Kidney tubule cell (primary cell): ENCODE results near the gene ABHD4.
"Not testable (repeated sequence)": the region's sequence is repeated elsewhere in the genome, so short reads cannot be mapped to it uniquely, and the experiment has no call there.

Experiments
- DNase-seq: peaks from one replicate; pipeline ENCODE4 v3.0.0-alpha.2; 2018; ENCODE audit warnings: low spot score

Gene ABHD4, protein sequence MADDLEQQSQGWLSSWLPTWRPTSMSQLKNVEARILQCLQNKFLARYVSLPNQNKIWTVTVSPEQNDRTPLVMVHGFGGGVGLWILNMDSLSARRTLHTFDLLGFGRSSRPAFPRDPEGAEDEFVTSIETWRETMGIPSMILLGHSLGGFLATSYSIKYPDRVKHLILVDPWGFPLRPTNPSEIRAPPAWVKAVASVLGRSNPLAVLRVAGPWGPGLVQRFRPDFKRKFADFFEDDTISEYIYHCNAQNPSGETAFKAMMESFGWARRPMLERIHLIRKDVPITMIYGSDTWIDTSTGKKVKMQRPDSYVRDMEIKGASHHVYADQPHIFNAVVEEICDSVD

DNA sequence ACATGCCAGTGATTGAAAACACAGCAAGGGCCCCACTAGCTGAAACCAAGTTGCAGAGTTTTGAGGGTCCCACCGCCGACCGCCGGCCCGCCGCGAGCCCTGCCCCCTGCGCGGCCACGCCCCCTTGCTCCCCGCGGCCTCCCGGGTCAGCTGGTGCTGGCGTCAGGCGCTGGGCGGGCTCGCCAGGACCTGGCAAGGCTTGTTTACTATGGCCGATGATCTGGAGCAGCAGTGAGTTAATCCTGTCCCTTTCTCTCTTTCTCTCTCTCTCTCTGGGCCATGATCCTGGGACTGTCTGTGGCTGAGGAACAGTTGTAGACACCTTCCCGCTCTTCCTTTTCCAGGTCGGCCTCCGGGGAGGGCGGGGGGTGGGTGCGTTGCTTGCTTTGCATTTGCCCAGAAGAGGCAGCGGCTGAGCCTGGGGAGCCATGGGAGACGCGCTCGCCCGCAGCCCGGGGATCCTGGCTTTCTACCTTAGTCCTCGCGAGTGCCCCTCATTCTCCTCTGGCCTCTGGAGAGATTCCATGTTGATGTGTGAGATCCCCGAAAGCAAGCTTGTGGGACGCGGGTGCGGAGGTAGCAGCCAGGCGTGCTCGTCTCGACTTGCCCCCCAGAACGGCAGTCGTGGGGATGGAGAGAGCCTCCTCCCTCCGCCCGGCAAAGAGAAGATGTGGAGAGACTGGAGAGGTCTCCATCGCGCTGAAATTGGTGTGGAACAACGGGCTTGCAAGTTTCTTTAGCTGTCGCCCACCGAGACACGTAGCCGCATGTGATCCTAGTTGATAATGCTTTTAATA, at the start of gene ABHD4:
Gene ABHD4 (plus strand): TSS at position 202 of the 797 bp plus-strand sequence. CDS start 7 bp downstream, at position 209.
- peak; percentile 59 for DNase-seq

DNA sequence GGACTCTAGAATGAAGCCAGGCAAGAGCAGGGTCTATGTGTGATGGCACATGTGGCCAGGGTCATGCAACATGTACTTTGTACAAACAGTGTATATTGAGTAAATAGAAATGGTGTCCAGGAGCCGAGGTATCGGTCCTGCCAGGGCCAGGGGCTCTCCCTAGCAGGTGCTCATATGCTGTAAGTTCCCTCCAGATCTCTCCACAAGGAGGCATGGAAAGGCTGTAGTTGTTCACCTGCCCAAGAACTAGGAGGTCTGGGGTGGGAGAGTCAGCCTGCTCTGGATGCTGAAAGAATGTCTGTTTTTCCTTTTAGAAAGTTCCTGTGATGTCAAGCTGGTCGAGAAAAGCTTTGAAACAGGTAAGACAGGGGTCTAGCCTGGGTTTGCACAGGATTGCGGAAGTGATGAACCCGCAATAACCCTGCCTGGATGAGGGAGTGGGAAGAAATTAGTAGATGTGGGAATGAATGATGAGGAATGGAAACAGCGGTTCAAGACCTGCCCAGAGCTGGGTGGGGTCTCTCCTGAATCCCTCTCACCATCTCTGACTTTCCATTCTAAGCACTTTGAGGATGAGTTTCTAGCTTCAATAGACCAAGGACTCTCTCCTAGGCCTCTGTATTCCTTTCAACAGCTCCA, 48.7 kb upstream of the ABHD4 start:
- no peak for DNase-seq

DNA sequence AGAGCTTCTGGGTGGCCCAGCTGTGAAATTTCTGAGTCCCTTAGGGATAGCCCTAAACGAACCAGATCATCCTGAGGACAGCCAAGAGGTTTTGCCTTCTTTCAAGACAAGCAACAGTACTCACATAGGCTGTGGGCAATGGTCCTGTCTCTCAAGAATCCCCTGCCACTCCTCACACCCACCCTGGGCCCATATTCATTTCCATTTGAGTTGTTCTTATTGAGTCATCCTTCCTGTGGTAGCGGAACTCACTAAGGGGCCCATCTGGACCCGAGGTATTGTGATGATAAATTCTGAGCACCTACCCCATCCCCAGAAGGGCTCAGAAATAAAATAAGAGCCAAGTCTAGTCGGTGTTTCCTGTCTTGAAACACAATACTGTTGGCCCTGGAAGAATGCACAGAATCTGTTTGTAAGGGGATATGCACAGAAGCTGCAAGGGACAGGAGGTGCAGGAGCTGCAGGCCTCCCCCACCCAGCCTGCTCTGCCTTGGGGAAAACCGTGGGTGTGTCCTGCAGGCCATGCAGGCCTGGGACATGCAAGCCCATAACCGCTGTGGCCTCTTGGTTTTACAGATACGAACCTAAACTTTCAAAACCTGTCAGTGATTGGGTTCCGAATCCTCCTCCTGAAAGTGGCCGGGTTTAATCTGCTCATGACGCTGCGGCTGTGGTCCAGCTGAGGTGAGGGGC, 48.0 kb upstream of the ABHD4 start:
- no peak for DNase-seq

DNA sequence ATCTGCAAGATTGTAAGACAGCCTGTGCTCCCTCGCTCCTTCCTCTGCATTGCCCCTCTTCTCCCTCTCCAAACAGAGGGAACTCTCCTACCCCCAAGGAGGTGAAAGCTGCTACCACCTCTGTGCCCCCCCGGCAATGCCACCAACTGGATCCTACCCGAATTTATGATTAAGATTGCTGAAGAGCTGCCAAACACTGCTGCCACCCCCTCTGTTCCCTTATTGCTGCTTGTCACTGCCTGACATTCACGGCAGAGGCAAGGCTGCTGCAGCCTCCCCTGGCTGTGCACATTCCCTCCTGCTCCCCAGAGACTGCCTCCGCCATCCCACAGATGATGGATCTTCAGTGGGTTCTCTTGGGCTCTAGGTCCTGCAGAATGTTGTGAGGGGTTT, 46.5 kb upstream of the ABHD4 start:
- DNase-seq, result no peak

DNA sequence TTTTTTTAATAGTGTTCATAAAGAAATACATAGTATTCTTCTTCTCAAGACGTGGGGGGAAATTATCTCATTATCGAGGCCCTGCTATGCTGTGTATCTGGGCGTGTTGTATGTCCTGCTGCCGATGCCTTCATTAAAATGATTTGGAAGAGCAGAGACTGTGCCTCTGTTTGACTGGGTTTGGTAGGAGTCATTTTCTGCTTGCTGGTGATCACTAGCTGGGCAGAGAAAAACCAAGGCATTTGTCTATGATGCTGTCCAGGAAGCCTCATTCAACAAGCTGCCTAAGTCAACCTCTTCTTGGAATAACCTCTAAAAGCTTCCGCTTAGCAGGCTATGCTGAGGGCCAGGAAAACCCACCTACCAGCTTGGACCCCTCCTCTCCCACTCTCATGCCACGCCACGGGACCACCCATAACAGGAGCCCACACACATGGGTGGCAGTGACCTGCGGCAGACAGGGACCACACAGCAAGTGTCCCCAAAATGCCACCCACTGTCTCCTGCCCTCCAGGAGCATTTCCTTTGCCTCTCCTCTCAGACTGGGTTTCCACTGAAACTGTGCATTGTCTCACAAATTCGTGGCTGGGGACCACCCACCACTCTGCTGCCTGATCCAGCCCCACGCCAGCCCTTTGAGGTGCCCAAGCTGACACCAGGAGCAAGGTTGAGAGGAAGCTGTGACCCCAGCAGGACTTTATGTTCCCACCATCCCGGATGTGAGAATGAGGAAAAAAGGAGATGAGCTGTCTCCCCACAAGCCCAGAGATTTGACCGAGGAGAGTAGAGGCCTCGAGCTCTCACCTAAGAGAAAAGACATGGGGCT, 45.9 kb upstream of the ABHD4 start:
- DNase-seq, result no peak

DNA sequence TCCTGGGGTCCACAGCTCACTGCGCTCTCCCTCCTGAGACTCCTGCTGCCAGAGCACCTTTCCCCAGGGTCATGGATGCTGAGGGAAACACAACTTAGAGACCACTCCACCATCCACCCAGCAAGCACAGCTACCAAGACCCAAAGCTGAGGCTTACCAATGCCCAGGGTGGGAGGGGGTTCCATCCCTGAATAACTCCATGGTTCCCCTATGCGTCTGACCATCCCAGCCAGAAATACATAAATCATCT, 45.3 kb upstream of the ABHD4 start:
- DNase-seq, result no peak

DNA sequence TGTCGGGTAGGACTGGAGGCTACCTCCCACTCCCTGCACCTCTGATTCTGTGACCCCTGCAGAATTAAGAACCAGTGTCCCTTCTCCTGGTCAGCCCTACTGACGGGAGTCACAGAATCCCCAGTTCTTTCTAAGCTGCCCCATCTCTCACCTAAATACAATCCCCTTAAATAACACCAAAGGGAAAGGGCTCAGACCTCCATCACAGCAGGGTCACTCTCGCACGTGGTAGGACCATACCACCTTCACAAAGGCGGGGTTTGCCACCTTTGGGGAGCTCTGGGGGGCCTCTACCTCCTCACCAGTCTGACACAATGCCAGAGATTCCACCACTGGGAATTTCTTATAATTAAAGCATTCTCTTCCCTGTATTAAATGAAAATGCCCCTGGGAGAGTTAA, 44.7 kb upstream of the ABHD4 start:
- no peak for DNase-seq

DNA sequence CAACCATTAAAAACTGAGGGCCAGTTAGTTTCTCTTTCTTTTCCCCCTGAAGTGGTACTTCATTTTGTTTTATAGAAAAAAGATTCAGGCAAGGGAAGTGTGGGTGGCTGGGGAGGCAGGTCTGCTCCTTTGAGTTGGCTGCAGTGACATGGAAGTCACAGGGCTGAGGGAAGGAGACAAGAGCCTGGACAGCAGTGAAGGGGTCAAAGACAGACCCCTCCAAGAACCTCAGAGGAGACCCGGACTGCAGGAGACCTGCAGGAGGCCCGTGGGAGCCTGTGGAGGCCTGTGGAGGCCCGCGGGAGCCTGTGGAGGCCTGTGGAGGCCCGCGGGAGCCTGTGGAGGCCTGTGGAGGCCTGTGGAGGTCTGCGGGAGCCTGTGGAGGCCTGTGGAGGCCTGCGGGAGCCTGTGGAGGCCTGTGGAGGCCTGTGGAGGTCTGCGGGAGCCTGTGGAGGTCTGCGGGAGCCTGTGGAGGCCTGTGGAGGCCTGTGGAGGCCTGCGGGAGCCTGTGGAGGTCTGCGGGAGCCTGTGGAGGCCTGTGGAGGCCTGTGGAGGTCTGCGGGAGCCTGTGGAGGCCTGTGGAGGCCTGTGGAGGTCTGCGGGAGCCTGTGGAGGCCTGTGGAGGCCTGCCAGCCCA, 44.1 kb upstream of the ABHD4 start:
- DNase-seq, result not testable (repeated sequence)

DNA sequence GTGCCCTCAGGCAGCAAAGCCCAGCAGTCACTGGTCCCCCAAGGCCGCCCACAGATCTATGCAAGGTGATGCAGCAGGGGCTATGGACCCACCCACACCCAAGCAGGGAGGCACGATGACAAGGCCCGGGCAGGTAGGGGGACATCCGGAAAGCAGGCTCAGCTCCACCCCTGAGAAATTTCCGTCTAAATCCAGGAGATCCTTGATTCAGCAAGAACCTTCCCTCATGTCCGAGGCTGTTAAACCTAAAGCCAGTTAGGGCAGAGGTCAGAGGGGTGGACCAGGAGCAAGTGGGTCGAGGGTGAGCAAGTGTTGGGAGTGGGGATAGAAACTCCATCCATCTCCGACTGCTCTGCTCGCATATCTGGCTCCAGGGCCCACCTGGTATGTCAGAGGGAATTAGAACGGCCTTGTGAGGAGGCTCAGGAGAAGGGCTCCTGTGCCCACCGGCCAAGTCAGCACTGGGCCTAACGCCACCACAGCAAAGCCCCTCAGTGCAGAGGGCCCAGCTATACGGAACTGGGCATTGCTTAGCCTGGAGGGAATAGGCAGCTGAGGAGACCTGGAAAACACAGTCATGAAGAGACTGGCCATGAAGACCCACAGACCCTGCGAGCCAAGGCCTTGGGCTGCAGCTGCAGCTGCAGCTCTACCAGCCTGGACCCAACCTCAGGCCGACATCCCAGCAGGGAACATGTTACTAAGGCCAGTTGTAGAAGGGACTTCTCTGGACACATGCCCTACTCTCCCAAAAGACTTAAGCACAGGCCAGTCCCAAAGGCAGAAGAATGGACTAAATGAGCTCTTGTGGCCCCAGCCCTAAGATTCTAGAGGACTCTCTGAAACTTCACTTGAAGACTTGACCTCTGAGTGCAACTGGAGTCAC, 43.4 kb upstream of the ABHD4 start:
- no peak for DNase-seq

DNA sequence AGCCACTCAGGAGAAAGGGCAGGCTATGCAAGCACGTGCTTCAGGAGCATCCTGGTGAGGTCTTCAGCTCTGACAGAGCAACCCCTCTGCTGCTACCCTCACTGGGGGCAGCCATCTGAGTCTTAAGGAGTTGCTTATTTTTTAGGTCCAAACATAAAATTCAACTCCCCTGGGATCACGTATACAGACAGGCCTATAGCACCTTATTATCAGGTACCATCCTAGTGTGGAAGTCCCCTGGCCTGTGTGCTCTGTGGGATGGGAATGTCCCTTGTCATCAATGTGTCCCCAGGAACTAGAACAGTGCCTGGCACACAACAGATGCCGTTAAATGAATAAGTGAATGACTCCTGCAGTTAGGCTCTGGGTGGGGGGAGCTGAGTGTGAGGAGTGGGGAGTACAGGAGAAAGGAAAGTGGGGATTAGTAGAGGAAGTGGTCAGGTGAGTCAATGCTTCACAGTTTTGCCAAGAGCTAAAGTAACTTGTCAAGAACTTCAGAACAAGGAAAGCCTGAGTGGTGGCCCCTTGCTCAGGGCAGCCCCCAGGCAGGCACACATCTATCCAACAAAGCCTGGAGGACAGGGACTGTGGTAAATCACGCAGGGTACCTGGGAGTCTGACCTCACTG, 42.6 kb upstream of the ABHD4 start:
- peak; percentile 79 for DNase-seq

DNA sequence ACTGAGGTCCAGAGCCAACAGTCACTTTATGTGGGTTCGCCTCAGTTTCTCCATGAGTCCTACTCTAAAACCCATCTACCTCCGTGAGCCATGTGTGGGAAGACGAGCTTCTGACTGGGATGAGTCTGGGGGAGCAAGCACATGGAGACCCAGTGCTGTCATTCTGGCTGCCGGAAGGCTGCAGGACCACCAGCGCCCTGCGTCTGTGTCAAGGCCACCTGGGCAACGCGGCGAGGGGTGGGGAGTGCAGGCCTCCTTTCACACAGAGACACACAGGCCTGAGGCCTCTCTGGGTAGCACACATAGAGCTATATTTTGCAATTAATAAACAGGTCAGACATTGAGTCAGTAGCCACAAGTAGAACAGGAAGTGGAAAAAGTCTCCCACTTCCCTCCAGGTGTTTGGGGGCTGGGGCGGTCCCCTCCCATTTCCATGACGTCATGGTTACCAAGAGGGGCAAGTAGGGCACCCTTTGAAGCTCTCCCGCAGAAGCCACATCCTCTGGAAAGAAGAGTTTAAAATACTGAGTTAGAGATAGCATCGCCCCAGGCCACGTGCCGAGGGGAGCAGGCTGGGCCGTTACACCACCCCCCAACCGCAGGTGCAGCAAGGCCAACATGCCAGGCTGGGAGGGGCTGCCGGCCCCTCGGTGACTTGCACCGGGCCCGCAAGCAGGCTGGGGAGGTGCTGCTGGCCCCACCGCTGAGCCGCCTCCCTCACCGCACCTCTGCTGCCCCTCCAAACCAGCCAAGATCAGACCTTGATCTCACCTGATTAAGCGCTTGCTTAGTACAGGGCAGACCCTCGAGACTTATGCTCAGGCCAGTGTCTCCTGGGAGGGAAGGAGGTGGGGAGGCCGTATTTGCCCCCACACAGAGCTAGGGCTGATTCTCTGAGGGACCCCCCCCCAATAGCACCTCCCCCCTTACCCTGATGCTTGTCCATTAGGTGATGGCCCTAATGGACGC, 41.8 kb upstream of the ABHD4 start:
- peak; percentile 94 for DNase-seq

DNA sequence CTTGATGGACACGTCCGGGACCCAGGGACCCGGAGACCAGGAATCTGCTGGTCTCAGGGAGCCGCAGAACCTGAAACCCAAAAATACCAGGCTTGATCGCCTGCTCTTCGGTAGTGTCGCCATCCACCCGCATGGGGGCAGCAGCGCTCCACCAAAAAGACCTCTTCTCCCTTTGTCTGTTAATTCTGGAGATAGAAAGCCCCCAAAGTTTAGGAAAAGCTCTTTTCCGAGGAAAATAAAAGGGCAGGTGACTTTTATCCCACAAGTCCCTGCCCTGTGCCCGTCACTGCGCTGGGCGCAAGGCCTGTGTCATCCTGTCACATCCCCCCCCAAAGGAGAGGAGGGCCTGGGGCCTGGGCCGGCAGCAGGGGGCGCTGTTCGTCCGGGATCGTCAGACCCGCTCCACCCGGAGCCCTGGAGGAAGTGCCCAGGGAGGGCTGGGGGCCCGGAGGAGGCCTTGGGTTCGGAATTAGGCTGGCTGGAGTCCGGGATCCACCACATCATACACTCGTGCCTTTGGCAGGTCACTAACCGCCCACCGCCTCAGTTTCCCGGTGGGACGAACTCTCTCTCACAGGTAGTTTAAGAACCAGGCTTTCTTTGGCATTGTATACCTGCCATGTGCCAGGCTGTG, 41.0 kb upstream of the ABHD4 start:
- DNase-seq, result peak; percentile 80

DNA sequence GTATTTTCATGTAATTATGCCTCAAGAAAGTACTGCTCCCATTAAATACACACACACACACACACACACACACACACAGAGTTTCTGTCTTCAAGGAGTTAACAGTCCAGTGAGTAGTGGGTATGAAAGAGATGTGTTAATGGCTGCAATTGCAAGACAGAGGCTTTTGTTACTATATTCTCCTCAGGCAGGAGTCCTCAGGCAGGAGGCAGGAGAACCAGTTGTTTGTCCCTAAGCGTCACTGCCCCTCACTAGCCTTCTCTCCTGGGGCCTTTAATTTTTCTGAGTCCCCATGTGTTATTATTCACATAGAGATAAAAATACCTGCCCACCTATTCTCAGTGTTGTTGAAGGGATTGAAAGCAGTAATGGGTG, 40.3 kb upstream of the ABHD4 start:
- DNase-seq, result no peak

DNA sequence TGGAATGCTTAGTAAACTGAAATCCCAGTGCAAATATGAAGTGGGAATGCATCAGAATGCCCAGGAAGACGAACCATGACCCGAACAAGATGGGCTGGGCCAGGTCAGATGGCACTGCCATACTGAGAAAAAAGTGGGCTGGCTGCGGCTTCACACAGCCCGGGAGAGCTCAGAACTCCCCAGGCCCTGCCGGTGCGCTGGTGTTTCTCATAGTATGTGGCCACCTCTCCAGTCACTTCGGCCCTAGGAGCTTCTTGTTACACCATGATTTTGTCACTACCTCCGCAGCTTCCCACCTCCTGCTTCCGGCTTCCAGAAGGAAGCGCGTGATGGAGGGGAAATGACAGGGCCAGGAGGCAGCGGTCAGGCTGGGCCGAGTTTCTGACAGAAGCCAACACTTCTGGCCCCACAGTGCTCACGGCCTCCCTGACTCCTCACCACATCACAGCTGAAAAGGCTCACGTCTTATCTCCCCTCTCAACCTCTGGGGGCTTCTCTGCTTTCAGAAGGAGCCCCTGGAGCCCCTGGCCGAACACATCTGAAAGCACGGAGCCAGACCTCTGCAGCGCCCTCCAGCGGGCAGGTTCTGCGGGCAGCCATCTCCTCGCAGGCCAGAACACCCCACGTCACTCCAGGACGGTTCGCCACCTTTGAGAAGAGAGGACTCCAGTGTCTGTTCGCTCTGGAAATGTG, 39.7 kb upstream of the ABHD4 start:
- no peak for DNase-seq

DNA sequence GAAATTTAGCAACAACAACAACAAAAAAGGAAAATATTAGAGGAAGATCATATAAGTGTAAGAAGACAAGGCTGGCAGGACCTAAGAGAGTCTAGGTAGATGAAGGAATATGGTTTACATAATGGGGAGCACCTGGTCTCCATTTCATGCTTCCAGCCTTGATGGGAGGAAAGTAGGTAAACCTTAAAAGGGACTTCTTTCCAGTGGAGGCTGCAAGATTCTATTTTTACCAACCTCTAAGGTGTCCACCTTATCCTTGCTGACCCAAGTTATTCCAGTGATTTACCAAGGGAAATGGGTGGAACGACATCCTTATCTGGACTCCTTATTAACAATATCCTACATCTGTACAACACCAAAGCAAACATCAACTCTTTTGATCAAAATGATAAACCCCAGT, 39.1 kb upstream of the ABHD4 start:
- DNase-seq, result no peak

DNA sequence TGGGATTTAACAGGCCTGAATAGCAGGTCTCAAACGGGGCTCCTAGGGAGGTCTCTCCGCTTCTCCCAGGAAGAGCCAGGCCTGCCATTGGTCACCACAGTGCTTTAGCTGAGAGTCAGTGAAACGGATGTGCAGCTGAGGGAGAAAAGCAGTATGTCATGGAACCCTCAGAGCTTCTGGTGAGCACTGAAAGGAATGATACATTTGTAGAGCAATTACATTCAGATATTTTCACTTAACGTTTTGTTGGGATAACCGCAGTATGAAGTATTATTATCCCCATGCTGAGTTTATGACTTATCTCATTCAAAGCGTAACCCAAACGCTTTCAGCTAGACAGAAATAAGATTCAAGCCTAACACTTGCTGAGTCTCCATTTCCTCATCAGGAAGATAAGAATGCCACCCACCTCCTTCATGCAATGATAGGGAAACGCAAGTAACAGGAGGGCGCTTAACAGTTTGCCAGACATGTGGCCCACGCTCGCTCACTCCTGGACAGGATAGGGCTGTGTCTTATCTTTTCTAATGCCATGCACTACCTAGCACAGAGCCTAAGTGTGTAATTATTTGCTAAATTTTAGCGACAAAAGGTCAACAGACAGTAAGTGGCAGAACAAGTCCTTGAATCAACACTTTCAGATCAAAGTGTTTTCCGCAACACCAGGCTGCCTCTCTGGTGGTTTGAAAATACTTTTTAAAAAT, 37.3 kb upstream of the ABHD4 start:
- DNase-seq, result no peak

DNA sequence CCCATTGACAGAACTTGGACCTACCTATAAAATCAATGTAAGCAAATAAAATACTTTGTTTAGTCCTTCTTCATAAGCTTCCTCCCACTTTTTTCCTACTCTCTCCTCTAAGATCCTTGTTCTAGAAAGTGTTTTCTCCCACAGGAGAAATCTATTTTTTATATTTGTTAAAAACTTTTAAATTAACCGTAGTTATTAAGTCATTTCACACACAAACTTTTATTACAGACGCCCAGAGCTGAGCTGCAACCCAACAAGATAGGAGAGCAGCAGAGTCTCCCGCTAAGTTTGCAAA, 36.8 kb upstream of the ABHD4 start:
- no peak for DNase-seq
